GM20431 (cell line): ENCODE measurements around the gene DACH2.

Source experiments
- in situ Hi-C: fragments of 300-500 bp; cut with MseI, MboI; formaldehyde crosslinking; loops from one replicate; pipeline ENCODE4 v1.15.0; 2020; ENCODE audit warnings: low sequenced_read_pairs; ENCODE audit not compliant: unreplicated experiment

Gene DACH2

DNA sequence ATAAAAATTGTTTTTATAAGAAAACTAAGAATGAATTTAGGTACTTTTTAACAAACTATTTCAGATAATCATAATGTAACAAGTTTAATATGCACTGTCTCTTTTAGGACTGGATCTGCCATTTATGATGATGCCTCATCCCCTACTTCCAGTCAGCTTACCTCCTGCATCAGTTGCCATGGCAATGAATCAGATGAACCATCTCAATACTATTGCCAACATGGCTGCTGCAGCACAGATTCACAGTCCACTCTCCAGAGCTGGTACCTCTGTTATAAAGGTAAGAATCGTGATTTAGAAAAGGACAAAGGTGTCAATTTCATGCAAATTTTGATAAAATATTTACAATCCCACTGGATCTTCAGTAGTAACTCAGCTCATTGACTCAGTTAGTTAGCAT, 566.2 kb downstream of the DACH2 start:
- in situ Hi-C loops, result no loop called here

DNA sequence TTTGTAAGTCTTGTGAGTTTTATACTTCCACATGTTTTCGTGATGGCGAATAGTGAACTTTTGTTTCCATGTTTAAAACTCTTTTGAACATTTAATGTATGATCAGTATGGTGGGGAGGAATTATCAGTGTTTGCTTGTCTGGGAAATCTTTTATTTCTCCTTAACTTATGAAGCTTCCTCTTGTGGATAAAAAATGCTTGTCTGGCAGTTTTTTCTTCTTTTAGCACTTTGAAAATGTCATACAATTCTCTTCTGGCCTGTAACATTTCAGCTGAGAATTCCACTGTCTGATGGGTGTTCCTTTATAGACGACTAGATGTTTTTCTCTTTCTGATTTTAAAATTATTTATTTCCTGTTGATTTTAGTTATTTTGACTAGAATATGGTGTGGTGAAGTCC, 576.0 kb downstream of the DACH2 start:
- in situ Hi-C loops, result no loop called here

DNA sequence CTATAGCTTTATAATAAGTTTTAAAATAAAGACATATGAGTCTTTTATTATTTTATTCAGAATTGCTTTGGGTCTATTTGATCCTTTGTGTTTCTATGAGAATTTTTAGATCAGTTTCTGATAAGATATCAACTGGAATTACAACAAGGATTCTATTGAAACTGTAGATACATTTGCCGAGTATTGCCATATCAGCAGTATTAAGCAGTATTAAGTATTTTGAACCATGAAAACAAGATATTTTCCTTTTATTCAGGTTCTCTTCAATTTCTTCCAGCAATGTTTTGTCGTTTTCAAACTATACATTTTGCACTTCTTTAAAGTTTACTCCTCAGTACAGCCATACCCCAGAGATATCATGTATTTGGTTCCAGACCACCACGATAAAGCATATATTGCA, 598.8 kb downstream of the DACH2 start:
- in situ Hi-C loops, result no loop called here

DNA sequence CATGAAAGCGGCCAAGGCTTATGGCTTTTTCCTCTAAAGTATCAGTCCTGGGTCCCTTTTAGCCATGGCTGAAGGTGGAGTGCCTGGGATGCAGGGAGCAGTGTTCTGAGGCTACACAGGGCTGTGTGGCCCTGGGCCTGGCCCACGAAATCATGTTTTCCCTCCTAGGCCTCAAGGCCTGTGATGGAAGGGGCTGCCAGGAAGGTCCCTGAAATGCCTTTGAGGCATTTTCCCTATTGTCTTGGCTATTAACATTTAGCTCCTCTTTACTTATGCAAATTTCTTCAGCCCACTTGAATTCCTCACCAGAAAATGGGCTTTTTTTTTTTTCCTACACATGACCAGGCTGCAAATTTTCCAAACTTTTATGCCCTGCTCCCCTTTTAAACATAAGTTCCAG, 657.0 kb downstream of the DACH2 start:
- in situ Hi-C loops, result no loop called here

DNA sequence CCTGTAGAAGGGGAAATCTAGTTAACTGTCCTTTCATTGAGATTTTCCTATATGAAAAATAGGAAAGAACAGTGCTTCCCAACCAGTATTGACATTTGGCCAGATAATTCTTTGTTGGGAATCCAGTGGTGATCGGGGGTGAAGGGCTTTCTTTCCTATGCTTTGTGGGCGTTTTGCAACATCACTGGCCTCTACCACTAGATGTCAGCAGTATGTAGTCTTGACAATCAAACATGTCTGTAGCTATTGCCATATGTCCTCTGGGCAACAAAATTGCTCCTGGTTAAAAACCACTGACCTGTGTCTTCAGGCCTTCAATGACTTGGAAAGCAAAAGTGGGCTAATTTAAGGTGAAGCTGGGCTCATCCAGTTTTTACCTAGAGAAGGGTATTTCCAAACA, 658.5 kb downstream of the DACH2 start:
- in situ Hi-C loops, result no loop called here

DNA sequence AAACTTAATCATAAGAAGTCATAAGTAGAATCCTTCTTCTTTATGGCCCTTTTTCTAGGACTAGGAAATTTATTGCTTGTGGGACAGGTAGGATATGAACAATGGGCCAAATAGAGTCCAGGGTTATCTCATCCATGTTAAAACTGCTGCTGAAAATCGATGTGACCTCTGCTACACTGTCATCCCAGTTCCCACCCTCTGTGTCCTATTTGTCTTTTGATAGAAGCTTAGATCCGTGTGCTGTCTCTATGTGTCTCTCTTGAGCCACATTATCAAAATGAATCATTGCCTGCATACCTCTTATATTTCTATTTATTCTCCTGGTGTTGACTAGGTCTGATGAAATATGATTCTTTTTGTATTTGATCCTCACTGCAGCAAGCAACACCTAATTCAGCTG, 661.4 kb downstream of the DACH2 start:
- in situ Hi-C loops, result no loop called here

DNA sequence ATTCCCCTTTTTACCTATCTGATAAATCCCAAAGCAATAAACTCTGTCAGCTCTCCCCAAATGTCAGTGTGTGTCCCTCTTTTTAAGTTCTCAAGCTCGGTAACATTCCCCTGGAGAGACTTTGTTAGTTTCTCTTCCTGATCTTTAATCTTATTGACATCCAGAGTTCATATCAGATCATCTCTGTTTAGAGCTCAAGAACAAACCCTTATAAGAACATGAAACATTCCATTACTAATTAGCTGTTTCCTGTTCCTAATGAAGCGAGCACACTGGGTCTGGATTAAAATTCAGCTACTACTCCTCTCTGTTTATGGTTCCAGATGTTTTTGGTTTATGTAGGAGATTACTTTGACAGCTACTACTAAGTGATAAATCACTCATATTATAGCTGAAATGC, 681.5 kb downstream of the DACH2 start:
- in situ Hi-C loops, result no loop called here

DNA sequence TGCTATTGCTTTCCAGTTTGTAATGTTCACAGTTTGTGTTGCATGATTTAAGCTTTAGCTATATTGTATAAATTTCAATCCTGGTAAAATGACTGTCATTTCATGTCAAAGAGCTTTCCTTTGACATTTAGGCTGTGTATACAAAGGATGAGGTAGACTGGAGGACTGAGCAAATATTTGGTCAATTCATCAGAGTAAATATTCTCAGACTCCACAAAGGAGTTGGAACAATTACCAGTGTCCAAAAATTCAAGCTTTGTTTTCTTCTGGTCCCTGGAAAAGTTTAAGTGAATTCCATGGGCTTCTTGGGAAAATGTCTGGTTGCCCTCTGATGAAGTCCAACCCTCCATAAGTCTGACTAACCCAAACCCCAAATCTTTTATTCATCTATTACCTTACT, 682.4 kb downstream of the DACH2 start:
- in situ Hi-C loops, result no loop called here

DNA sequence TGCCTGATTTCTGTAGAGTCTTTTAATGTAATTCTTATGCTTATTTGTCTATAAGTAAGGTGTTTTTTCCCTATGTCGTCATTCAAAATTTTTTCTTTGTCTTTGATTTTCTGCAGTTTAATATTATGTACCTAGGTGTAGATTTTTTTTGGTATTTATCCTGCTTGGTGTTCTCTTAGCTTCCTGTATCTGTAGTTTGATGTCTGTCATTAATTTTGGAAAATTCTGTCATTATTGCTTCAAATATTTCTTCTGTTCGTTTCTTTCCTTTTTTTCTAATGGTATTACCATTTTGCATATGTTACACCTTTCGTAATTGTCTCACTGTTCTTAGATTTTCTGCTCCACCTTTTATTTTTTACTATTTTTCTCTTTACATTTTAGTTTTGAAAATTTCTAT, 696.9 kb downstream of the DACH2 start:
- in situ Hi-C loops, result no loop called here
